Measurements from ENCODE around the gene PPIA.
A peak's percentile ranks its signal among the peaks of the same experiment; 100 is the strongest.

The PPIA gene
- long read RNA-seq, donor 1, transcript PPIA-204 (5 exons, 2,238 nt), result major isoform, 1,973 of 2,691 reads
- long read RNA-seq, donor 1, transcript PPIA-207 (3 exons, 570 nt), result minor isoform, 8 of 2,691 reads
- long read RNA-seq, donor 1, transcript PPIA-201 (6 exons, 818 nt), result minor isoform, 16 of 2,691 reads
- long read RNA-seq, donor 1, transcript PPIA-203 (4 exons, 544 nt), result minor isoform, 25 of 2,691 reads
- long read RNA-seq, donor 1, partial matches to known transcripts, result 540 of 2,691 reads
- long read RNA-seq, donor 1, other reads (novel, unspliced or antisense), result 121 of 2,691 reads
- long read RNA-seq, donor 2, transcript PPIA-203 (4 exons, 544 nt), result minor isoform, 14 of 1,684 reads
- long read RNA-seq, donor 2, transcript PPIA-204 (5 exons, 2,238 nt), result major isoform, 1,326 of 1,684 reads
- long read RNA-seq, donor 2, transcript PPIA-208 (6 exons, 907 nt), result minor isoform, 13 of 1,684 reads
- long read RNA-seq, donor 2, transcript PPIA-201 (6 exons, 818 nt), result minor isoform, 12 of 1,684 reads
- long read RNA-seq, donor 2, partial matches to known transcripts, result 270 of 1,684 reads
- long read RNA-seq, donor 2, other reads (novel, unspliced or antisense), result 45 of 1,684 reads
- long read RNA-seq, donor 3, transcript PPIA-204 (5 exons, 2,238 nt), result major isoform, 654 of 791 reads
- long read RNA-seq, donor 3, transcript PPIA-203 (4 exons, 544 nt), result minor isoform, 7 of 791 reads
- long read RNA-seq, donor 3, partial matches to known transcripts, result 106 of 791 reads
- long read RNA-seq, donor 3, other reads (novel, unspliced or antisense), result 15 of 791 reads
- long read RNA-seq, donor 4, transcript PPIA-201 (6 exons, 818 nt), result minor isoform, 6 of 1,287 reads
- long read RNA-seq, donor 4, transcript PPIA-203 (4 exons, 544 nt), result minor isoform, 13 of 1,287 reads
- long read RNA-seq, donor 4, transcript PPIA-204 (5 exons, 2,238 nt), result major isoform, 1,102 of 1,287 reads
- long read RNA-seq, donor 4, partial matches to known transcripts, result 118 of 1,287 reads
- long read RNA-seq, donor 4, other reads (novel, unspliced or antisense), result 41 of 1,287 reads
- long read RNA-seq, donor 5, transcript PPIA-201 (6 exons, 818 nt), result minor isoform, 8 of 2,021 reads
- long read RNA-seq, donor 5, transcript PPIA-203 (4 exons, 544 nt), result minor isoform, 9 of 2,021 reads
- long read RNA-seq, donor 5, transcript PPIA-208 (6 exons, 907 nt), result minor isoform, 11 of 2,021 reads
- long read RNA-seq, donor 5, transcript PPIA-204 (5 exons, 2,238 nt), result major isoform, 1,494 of 2,021 reads
- long read RNA-seq, donor 5, partial matches to known transcripts, result 423 of 2,021 reads
- long read RNA-seq, donor 5, other reads (novel, unspliced or antisense), result 69 of 2,021 reads
- long read RNA-seq, donor 6, transcript PPIA-201 (6 exons, 818 nt), result minor isoform, 10 of 1,649 reads
- long read RNA-seq, donor 6, transcript PPIA-203 (4 exons, 544 nt), result minor isoform, 10 of 1,649 reads
- long read RNA-seq, donor 6, transcript PPIA-207 (3 exons, 570 nt), result minor isoform, 5 of 1,649 reads
- long read RNA-seq, donor 6, transcript PPIA-204 (5 exons, 2,238 nt), result major isoform, 1,247 of 1,649 reads
- long read RNA-seq, donor 6, partial matches to known transcripts, result 338 of 1,649 reads
- long read RNA-seq, donor 6, other reads (novel, unspliced or antisense), result 34 of 1,649 reads
- long read RNA-seq, donor 7, transcript PPIA-207 (3 exons, 570 nt), result minor isoform, 8 of 2,906 reads
- long read RNA-seq, donor 7, transcript PPIA-203 (4 exons, 544 nt), result minor isoform, 33 of 2,906 reads
- long read RNA-seq, donor 7, transcript PPIA-201 (6 exons, 818 nt), result minor isoform, 10 of 2,906 reads
- long read RNA-seq, donor 7, transcript PPIA-204 (5 exons, 2,238 nt), result major isoform, 1,847 of 2,906 reads
- long read RNA-seq, donor 7, partial matches to known transcripts, result 920 of 2,906 reads
- long read RNA-seq, donor 7, other reads (novel, unspliced or antisense), result 80 of 2,906 reads
- long read RNA-seq, donor 8, transcript PPIA-201 (6 exons, 818 nt), result minor isoform, 12 of 1,447 reads
- long read RNA-seq, donor 8, transcript PPIA-203 (4 exons, 544 nt), result minor isoform, 8 of 1,447 reads
- long read RNA-seq, donor 8, transcript PPIA-204 (5 exons, 2,238 nt), result major isoform, 1,153 of 1,447 reads
- long read RNA-seq, donor 8, transcript PPIA-208 (6 exons, 907 nt), result minor isoform, 8 of 1,447 reads
- long read RNA-seq, donor 8, partial matches to known transcripts, result 224 of 1,447 reads
- long read RNA-seq, donor 8, other reads (novel, unspliced or antisense), result 40 of 1,447 reads

- peak; percentile 90 for DNase-seq
These were observed at the start of gene PPIA for GRCh38 chr7:44796504-44797328. Gene PPIA (plus strand): TSS chr7:44796681. CDS start chr7:44796725, 44 bp downstream.

- peak; percentile 89 for DNase-seq
These were observed 48.2 kb upstream of the PPIA start, which contains the start of gene ZMIZ2 for GRCh38 chr7:44748045-44748947. Gene ZMIZ2 (plus strand): TSS chr7:44748847. CDS start chr7:44756250, 7,403 bp downstream.

GRCh38 chr7:44748948-44749731 is 47.3 kb upstream of the PPIA start:
- DNase-seq, result peak; percentile 69

GRCh38 chr7:44749992-44750391 is 46.5 kb upstream of the PPIA start:
- no peak for DNase-seq

- no peak for DNase-seq
These were observed 46.1 kb upstream of the PPIA start for GRCh38 chr7:44750424-44750823.

DNA sequence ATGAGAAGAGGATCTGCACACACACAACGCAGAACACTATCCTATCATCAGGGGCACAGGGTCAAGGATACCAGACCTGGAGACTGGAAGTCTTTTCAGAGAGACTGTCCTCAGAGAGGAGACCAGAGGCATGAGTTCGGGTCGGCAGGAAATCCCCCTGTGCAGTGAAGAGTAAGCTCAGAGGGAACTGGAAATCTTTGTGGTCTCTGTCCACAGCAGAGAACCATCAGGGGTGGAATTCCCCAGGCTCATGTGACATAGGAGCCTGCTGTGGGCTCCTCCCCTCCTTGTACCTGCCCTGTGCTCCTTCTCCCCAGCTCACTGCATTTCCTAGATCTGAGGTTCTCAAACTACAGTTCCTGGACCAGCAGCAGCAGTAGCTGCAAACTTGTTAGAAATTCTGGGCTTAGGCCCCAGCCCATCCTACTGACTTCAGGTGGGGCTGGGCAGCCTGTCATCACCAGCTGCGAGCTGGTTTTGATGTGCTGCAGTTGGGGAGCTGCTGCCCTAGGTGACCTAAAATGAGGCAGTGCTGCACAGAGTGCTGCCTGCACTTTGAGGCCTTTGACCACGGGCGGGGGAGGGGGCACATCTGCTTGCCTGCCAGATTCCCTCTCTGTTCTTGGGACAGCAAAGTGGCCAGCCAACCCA is 45.4 kb upstream of the PPIA start:
- no peak for DNase-seq

GRCh38 chr7:44752822-44753221 is 43.7 kb upstream of the PPIA start:
- no peak for DNase-seq

DNA sequence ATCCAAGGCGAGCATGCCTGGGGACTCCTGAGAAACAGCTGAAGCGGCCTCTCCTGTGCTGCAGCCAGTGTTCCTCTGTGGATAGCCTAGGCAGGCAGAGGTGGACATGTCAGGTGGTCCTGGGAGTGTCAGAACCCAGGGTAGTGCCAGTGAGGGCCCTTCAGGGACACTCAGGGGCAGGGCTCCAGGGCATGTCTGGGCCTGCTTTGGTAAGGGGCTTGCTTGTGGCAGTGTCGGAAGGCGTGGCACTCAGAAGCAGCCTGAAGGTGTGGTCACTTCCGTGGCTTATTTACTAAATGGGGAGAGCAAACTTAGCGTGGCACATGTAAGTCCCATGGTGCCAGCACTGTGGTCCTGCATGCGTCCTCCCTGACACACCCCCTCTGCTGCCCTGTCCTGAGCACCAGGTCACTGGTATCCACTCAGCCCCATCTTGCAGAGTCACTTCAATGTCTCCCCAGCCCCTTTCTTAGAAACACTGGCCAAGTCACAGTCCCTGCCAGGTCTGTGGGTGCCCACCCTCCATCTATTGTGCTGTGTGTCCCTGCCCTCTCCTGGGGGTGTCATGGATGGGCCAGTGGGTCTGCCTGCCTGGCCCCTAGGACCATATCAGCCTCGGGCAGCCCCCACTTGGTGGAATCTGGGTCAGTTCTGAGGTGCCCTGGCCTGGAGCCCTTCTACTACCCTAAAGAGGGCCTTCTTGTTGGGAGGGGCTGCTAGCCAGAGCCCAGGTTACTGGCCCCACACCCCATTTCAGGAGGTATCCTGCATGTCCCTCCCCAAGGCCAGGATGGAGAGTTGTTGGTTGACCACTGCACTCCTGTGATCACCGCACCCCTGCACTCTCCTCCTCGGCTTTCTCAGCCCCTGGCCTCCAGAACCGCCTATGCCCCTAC is 41.4 kb upstream of the PPIA start:
- no peak for DNase-seq

DNA sequence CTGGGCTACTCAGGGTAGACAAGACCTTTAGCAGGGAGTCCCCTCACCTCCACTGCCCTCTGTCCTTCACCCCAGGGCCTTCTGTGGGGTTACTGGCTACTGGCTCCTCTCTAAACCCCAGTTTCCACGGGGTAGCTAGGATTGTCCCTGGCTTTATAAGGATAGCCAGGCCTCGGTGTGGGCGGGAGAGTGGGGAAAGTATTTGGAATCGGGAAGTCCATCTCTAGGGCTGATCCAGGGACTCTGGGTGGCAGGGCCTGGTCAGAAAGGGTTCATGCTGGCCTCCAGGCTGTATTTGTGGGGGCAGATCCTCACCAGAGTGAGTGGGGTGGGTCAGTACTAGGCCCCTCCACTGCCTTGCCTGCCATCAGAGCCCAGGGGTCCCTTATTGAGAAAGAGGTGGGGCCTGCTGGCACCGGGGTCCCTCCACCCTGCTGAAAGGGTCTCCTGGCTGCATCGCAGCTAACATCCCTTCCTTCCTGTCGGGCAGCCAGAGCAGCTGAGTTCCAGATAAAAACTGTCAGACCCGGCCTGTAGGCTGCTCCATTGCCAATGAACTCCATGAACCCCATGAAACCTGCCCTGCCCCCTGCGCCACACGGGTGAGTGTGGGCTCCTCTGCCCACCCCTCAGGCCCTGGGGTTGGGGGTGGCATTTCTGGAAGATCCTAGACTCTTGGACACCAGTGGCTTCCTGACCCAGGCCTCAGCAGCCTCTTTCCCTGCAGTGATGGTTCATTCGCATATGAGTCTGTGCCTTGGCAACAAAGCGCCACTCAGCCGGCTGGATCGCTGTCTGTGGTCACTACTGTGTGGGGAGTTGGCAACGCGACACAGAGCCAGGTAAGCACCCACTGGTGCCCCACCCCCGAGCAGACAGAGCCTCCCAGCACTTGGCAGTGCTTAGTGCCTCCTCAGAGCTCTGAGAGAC is 40.5 kb upstream of the PPIA start:
- DNase-seq, result no peak

GRCh38 chr7:44756904-44757303 is 39.6 kb upstream of the PPIA start:
- DNase-seq, result no peak

DNA sequence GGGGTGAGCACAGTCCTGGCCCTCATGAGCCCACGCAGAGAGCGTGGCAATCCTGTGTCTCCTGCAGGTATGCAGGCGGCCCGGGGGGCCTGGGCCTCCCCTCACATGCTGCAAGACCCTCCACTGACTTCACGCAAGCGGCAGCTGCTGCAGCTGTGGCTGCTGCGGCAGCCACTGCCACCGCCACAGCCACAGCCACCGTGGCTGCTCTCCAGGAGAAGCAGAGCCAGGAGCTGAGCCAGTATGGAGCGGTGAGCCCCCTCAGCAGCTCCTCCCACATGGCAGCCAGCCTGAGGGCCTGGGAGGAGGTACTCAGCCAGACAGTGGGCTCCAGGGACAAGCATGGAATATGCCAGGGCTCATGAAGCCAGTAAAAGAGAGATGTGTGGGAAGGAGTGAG is 39.2 kb upstream of the PPIA start:
- DNase-seq, result no peak

- DNase-seq, result no peak
These were observed 38.7 kb upstream of the PPIA start for GRCh38 chr7:44757739-44758138.

- DNase-seq, result no peak
These were observed 37.2 kb upstream of the PPIA start for GRCh38 chr7:44759246-44759645.

- no peak for DNase-seq
These were observed 36.4 kb upstream of the PPIA start for GRCh38 chr7:44760034-44760580.

Data from right kidney (tissue), 9 donors.